AG04449 (cell line): ENCODE results near the gene CCDC24.

Experiments
- CTCF ChIA-PET: fragments of 350-600 bp; formaldehyde crosslinking; extraction: SDS; loops from one replicate; lab custom pipeline; 2021; ENCODE audit warnings: antibody characterized with exemption; lab: Yijun Ruan, JAX
- POLR2A ChIA-PET: fragments of 400-600, 350-600 bp; formaldehyde crosslinking; extraction: SDS; loops from one replicate; lab custom pipeline; 2020; ENCODE audit warnings: antibody characterized with exemption, inconsistent platforms; lab: Yijun Ruan, JAX
- DNase-seq: peaks from one replicate; pipeline ENCODE4 v3.0.0-alpha.2; 2010; ENCODE audit warnings: low read depth, low spot score
- H3K4me3 ChIP-seq: 2 replicates; pipeline ENCODE4 v1.5.1; 2011; ENCODE audit warnings: low read depth, mild to moderate bottlenecking, control low read depth, low read length
- CTCF ChIP-seq: IDR thresholded peaks from one replicate; pipeline ENCODE4 v1.5.1; 2011; ENCODE audit warnings: mild to moderate bottlenecking, moderate library complexity, low read length, control low read depth, inconsistent platforms; ENCODE audit not compliant: insufficient read depth; ENCODE audit errors: missing control alignments

Gene CCDC24

GRCh38 chr1:44032170-44032790, 40.9 kb downstream of the CCDC24 start:
- POLR2A ChIA-PET: no interaction called here
- TF ChIP-seq CTCF: no peak
- CTCF ChIA-PET: interaction anchor here (0.5 to 12.3 kb wide), 4 partner anchors 15 to 26 kb away, joined by 4 to 195 read pairs (median 7); no protein-coding TSS in a partner anchor
- DNase-seq: no peak
- H3K4me3 ChIP-seq: no peak overlapping the region

- ChIA-PET CTCF (interaction anchor here (0.8 to 12.3 kb wide), 4 partner anchors 14 to 27 kb away, joined by 3 to 195 read pairs (median 69); no protein-coding TSS in a partner anchor), POLR2A (no interaction called here)
These were observed 41.7 kb downstream of the CCDC24 start for GRCh38 chr1:44033041-44033575.

GRCh38 chr1:44033756-44034155, 42.4 kb downstream of the CCDC24 start:
- POLR2A ChIA-PET: no interaction called here
- TF ChIP-seq CTCF: no peak
- no peak for DNase-seq
- H3K4me3 ChIP-seq: no peak overlapping the region
- CTCF ChIA-PET: interaction anchor here (0.6 to 12.3 kb wide), 6 partner anchors 9 to 566 kb away, joined by 3 to 195 read pairs (median 4); no protein-coding TSS in a partner anchor

More at GRCh38 chr1:44033041-44033575, 41.7 kb downstream of the CCDC24 start:
- no peak overlapping the region for H3K4me3 ChIP-seq
- TF ChIP-seq CTCF: no peak
- DNase-seq: no peak

GRCh38 chr1:44034423-44034822, 43.0 kb downstream of the CCDC24 start:
- H3K4me3 ChIP-seq: no peak overlapping the region
- DNase-seq: no peak
- no peak for TF ChIP-seq CTCF
- POLR2A ChIA-PET: no interaction called here
- CTCF ChIA-PET: interaction anchor here (1.8 to 12.3 kb wide), 5 partner anchors 9 to 270 kb away, joined by 5 to 195 read pairs (median 30); no protein-coding TSS in a partner anchor

GRCh38 chr1:44034976-44035716, 43.7 kb downstream of the CCDC24 start:
- TF ChIP-seq CTCF: no peak
- POLR2A ChIA-PET: no interaction called here
- CTCF ChIA-PET: interaction anchor here (0.9 to 12.3 kb wide), 11 partner anchors 8 to 565 kb away, joined by 3 to 195 read pairs (median 6); no protein-coding TSS in a partner anchor

More at GRCh38 chr1:44034976-44035716, 43.7 kb downstream of the CCDC24 start:
- no peak overlapping the region for H3K4me3 ChIP-seq
- DNase-seq: no peak
